Breast epithelium (tissue), 3 donors: ENCODE results near the gene RBM43.

ENCODE experiments used
- CTCF ChIP-seq, 3 donors: fragments of 450-650 bp; IDR thresholded peaks; one replicate each; pipeline ENCODE4 v1.5.1; 2016 to 2017; ENCODE audit warnings: antibody characterized with exemption in 3 of 3, mild to moderate bottlenecking in 3 of 3, moderate library complexity in 3 of 3
- POLR2A ChIP-seq: fragments of 450-650 bp; IDR thresholded peaks from one replicate; pipeline ENCODE4 v1.6.1; 2016; ENCODE audit warnings: antibody characterized with exemption, mild to moderate bottlenecking, moderate library complexity
- POLR2AphosphoS5 ChIP-seq, 3 donors: sonication (generic); formaldehyde crosslinking; IDR thresholded peaks; one replicate each; pipeline ENCODE4 v1.6.1; 2017; ENCODE audit warnings: antibody characterized with exemption in 3 of 3

GRCh38 chr2:151305129-151305691, 43.5 kb upstream of the RBM43 start:
- TF ChIP-seq CTCF (IDR thresholded peaks at IDR 0.05) (no peak), POLR2AphosphoS5 (IDR thresholded peaks at IDR 0.05) (no peak), POLR2A (no peak)
